Measurements from ENCODE around the gene XPO6.

- no peak for TF ChIP-seq SIN3A (IDR thresholded peaks at IDR 0.05; ENCODE audit: low read depth)
- TF ChIP-seq CEBPB (IDR thresholded peaks at IDR 0.05; ENCODE audit: low read depth), result no peak
These were observed 3.6 kb downstream of the XPO6 start for GRCh38 chr16:28208131-28208530.

Measured in HCT116 (cell line).